GM18867 (cell line): ENCODE results near the gene SHISA6.
"Not testable (repeated sequence)": the region's sequence is repeated elsewhere in the genome, so short reads cannot be mapped to it uniquely, and the experiment has no call there.

Experiments used
- ATAC-seq: cut with Tn5 transposase; IDR thresholded peaks from one replicate; pipeline ENCODE4 v1.9.1; 2021; ENCODE audit warnings: mild to moderate bottlenecking, moderate library complexity; ENCODE audit not compliant: unreplicated experiment

SHISA6 gene

GRCh38 chr17:11301874-11302273 lies 60.9 kb downstream of the SHISA6 start:
- not testable (repeated sequence) for ATAC-seq

- no peak for ATAC-seq
Measured at GRCh38 chr17:11302401-11303186, 61.6 kb downstream of the SHISA6 start.

GRCh38 chr17:11303773-11304394 lies 62.9 kb downstream of the SHISA6 start:
- no peak for ATAC-seq

GRCh38 chr17:11304568-11304967 lies 63.6 kb downstream of the SHISA6 start:
- ATAC-seq = no peak

- ATAC-seq = no peak
Measured at GRCh38 chr17:11305524-11305923, 64.5 kb downstream of the SHISA6 start.

- no peak for ATAC-seq
Measured at GRCh38 chr17:11308531-11308930, 67.5 kb downstream of the SHISA6 start.

- ATAC-seq = no peak
Measured at GRCh38 chr17:11309033-11309432, 68.0 kb downstream of the SHISA6 start.

- ATAC-seq = no peak
Measured at GRCh38 chr17:11309850-11310249, 68.8 kb downstream of the SHISA6 start.

- ATAC-seq = not testable (repeated sequence)
Measured at GRCh38 chr17:11316451-11316850, 75.4 kb downstream of the SHISA6 start.

- no peak for ATAC-seq
Measured at GRCh38 chr17:11318207-11318606, 77.2 kb downstream of the SHISA6 start.

GRCh38 chr17:11319894-11320293 lies 78.9 kb downstream of the SHISA6 start:
- no peak for ATAC-seq

- ATAC-seq = no peak
Measured at GRCh38 chr17:11324021-11324420, 83.0 kb downstream of the SHISA6 start.

GRCh38 chr17:11324846-11325420 lies 83.9 kb downstream of the SHISA6 start:
- no peak for ATAC-seq

GRCh38 chr17:11326492-11326891 lies 85.5 kb downstream of the SHISA6 start:
- ATAC-seq = no peak

GRCh38 chr17:11328770-11329169 lies 87.8 kb downstream of the SHISA6 start:
- no peak for ATAC-seq

GRCh38 chr17:11330006-11330405 lies 89.0 kb downstream of the SHISA6 start:
- ATAC-seq = no peak

- no peak for ATAC-seq
Measured at GRCh38 chr17:11330826-11331225, 89.8 kb downstream of the SHISA6 start.

- no peak for ATAC-seq
Measured at GRCh38 chr17:11331547-11332513, 90.8 kb downstream of the SHISA6 start.

GRCh38 chr17:11332706-11333105 lies 91.7 kb downstream of the SHISA6 start:
- ATAC-seq = no peak

GRCh38 chr17:11334493-11334892 lies 93.5 kb downstream of the SHISA6 start:
- no peak for ATAC-seq

- ATAC-seq = no peak
Measured at GRCh38 chr17:11336290-11336689, 95.3 kb downstream of the SHISA6 start.
